Small intestine (tissue), 7 donors: ENCODE data around the gene SSBP4. TPM values are rescaled to one million over a fixed set of nuclear protein-coding genes. Genes with fewer than 3 reads are reported as not detected.

Experiments
- DNase-seq, 2 donors: peaks; one replicate each; pipeline versions ENCODE4 v3.0.0 to v3.0.0-alpha.2; 2013
- FAIRE-seq: peaks from 2 replicates; lab custom pipeline; 2012; peaks lifted over from hg19 to GRCh38; lab: Jason Lieb, UNC
- H3K27ac ChIP-seq, 3 donors: one replicate each; pipeline ENCODE4 v1.5.1; 2013; ENCODE audit warnings: low read length in 2 of 3, mild to moderate bottlenecking in 2 of 3, control low read depth in 1 of 3, inconsistent platforms in 1 of 3, low read depth in 1 of 3, moderate library complexity in 1 of 3
- H3K27me3 ChIP-seq, 3 donors: one replicate each; pipeline ENCODE4 v1.6.1; 2013; ENCODE audit warnings: low read length in 3 of 3, inconsistent platforms in 1 of 3; ENCODE audit not compliant: control insufficient read depth in 3 of 3, insufficient read depth in 3 of 3
- H3K36me3 ChIP-seq, 3 donors: one replicate each; pipeline ENCODE4 v1.6.1; 2013; ENCODE audit warnings: low read length in 3 of 3, inconsistent platforms in 1 of 3, low read depth in 1 of 3, mild to moderate bottlenecking in 1 of 3, moderate library complexity in 1 of 3; ENCODE audit not compliant: control insufficient read depth in 3 of 3, insufficient read depth in 2 of 3
- H3K4me1 ChIP-seq, 3 donors: one replicate each; pipeline ENCODE4 v1.6.1; 2013; ENCODE audit warnings: low read length in 2 of 3, inconsistent platforms in 1 of 3, low read depth in 1 of 3, mild to moderate bottlenecking in 1 of 3, moderate library complexity in 1 of 3; ENCODE audit not compliant: control insufficient read depth in 3 of 3, insufficient read depth in 2 of 3
- H3K4me3 ChIP-seq, 3 donors: one replicate each; pipeline ENCODE4 v1.5.1; 2013; ENCODE audit warnings: low read length in 3 of 3, control low read depth in 1 of 3, inconsistent platforms in 1 of 3, low read depth in 1 of 3, mild to moderate bottlenecking in 1 of 3, moderate library complexity in 1 of 3
- H3K9me3 ChIP-seq, 2 donors: one replicate each; pipeline ENCODE4 v1.6.1; 2013; ENCODE audit warnings: low read depth in 1 of 2, low read length in 1 of 2; ENCODE audit not compliant: control insufficient read depth in 2 of 2, insufficient read depth in 1 of 2
- WGBS, 3 donors: extraction: QIAGEN DNeasy Blood & Tissue Kit; methylation state at CpG; one replicate each; pipeline ENCODE4 v1.1.7; 2013; 5-methylcytosine and 5-hydroxymethylcytosine counted together
- polyA plus RNA-seq, 4 donors: library from polyadenylated mRNA; stranded (reverse) in 3 of 4; unstranded in 1 of 4; fragments of 200-250 nt in 3 of 4; fragments of 120-200 nt in 1 of 4; gene quantifications; one replicate each; pipeline versions ENCODE4 v1.2.1 to v1.2.3, GENCODE V29; 2013
- donor health status: healthy with polysubstance abuse.
- donor health status: control.
- donor health status: control.
- donor health status: Bipolar disorder and iron deficiency.
- donor health status: healthy.

Gene SSBP4
- polyA plus RNA-seq, 4 donors, result 15.9 to 117 (median 44.2) TPM

DNA sequence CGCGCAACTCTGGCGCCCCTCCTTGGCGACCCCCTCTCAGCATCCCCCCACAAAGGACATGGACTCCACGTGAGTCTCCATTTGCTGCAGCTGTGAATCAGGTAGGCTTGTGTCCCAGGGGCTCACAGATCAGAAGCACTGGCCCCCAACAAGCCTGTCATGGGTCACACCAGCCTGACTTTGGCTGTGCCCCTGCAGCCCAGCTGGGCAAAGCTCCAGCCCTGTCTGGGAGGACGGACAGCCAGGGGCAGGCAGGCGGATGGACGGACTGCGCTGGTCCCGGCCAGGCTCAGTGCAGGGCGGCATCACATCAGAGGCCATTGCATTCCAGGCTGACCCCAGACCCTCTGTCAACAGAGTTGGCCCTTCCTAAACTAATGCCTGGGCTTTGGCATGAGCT is 47.2 kb downstream of the SSBP4 start:
- WGBS, 3 donors, result 91 to 96% (median 94%) methylated on average over 11 of the region's 11 CpGs
- Histone ChIP-seq H3K27ac (no peak overlapping the region), H3K4me3 (no peak overlapping the region), H3K4me1 (peaks cover 0 to 39% (median 0%) of the 10 kb centered on the region in 3 donors), H3K9me3 (no peaks in the 10 kb centered on the region), H3K36me3 (peaks cover 3 to 65% (median 8%) of the 10 kb centered on the region in 3 donors), H3K27me3 (no peaks in the 10 kb centered on the region)
- DNase-seq, result no peak
- no peak for FAIRE-seq

DNA sequence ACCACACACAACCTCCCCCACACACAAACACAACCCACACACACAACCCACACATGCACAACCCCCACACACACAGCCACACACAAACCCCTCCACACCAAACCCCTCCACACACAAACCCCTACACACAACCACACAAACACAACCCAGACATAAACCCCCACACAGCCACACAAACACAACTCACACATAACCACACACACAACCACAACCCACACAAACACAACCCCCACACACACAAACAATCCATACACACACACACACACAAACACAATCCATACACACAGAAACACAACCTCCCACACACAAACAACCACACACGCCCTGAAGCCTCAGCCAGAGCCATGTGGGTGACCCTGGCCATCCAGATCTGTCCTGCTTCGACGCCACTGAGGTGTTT is 48.8 kb downstream of the SSBP4 start:
- FAIRE-seq (no peak), DNase-seq (no peak)
- Histone ChIP-seq H3K9me3 (no peaks in the 10 kb centered on the region), H3K27me3 (no peaks in the 10 kb centered on the region), H3K4me3 (no peak overlapping the region), H3K36me3 (peaks cover 3 to 57% (median 6%) of the 10 kb centered on the region in 3 donors), H3K4me1 (peaks cover 0 to 39% (median 0%) of the 10 kb centered on the region in 3 donors), H3K27ac (no peak overlapping the region)
- 76 to 88% (median 88%) methylated on average over 3 of the region's 3 CpGs for WGBS, 3 donors

- Histone ChIP-seq H3K4me3 (no peak overlapping the region), H3K27ac (peak overlapping the region in 1 of 3 donors; percentile 14), H3K27me3 (no peaks in the 10 kb centered on the region), H3K4me1 (peaks cover 0 to 39% (median 0%) of the 10 kb centered on the region in 3 donors), H3K36me3 (peaks cover 3 to 56% (median 6%) of the 10 kb centered on the region in 3 donors), H3K9me3 (no peaks in the 10 kb centered on the region)
- FAIRE-seq (no peak), DNase-seq (no peak)
- 62 to 82% (median 79%) methylated on average over 3 of the region's 3 CpGs for WGBS, 3 donors
These were observed 49.3 kb downstream of the SSBP4 start for GRCh38 chr19:18468517-18468916.

DNA sequence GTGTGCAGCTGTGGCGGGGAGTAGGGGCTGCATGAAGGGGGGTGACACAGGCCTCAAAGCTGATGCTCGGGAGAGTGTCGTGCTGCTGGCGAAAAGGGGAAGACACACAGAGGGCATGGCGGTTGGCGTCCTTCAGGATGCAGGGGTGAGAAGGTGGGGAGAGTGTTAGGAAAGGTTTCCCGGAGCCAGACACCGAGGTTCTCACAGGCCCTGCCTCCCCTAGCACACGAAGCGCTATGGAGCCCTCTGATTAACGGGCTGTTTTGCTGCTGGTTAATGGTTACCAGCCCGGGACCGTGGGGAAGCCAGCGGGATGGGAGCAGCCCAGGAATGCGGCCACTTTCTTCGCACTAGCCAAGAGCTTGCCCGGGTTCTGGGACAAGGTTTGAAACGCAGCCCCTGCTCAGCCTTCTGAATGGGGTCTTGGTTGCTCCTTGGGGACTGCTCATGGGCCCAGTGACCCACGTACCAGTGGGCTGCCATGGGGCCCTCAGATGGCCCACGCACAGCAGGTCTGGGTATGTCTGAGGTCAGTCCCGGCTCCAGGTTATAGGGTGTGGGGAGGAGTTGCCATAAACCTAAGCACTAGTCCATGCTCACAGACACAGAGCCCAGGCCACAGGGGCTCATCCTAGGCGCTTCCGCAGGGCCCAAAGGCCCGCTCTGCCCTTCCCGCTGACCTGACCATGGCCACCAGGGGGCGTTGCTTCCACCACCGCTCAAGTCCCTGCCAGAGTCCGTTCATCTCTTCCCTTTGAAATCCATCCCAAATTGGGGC is 50.1 kb downstream of the SSBP4 start:
- peaks cover 0 to 35% (median 0%) of the 10 kb centered on the region in 3 donors for H3K4me1 ChIP-seq
- H3K27ac ChIP-seq, result no peak overlapping the region
- no peak overlapping the region for H3K4me3 ChIP-seq
- peak; percentile 52 to 83 for DNase-seq
- no peak for FAIRE-seq
- peaks cover 3 to 53% (median 6%) of the 10 kb centered on the region in 3 donors for H3K36me3 ChIP-seq
- no peaks in the 10 kb centered on the region for H3K27me3 ChIP-seq
- 68 to 75% (median 70%) methylated on average over 27 to 28 of the region's 28 CpGs for WGBS, 3 donors
- no peaks in the 10 kb centered on the region for H3K9me3 ChIP-seq

DNA sequence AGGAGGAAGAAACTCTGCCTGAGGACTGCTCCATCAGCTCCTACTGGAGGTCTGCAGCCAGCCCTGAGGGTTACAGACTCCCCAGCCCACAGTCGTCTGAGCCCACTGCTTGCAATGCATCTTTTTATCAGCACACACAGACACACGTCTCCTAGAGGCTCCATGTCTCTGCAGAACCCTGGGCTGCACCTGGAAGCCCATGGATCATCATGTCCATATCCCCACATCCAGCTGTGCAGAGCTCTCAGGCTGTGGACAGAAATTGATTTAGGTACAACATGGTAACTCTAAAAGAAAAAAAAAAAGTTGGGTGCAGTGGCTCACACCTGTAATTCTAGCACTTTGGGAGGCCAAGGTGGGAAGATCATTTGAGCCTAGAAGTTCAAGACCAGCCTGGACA is 51.6 kb downstream of the SSBP4 start:
- Histone ChIP-seq H3K27me3 (no peaks in the 10 kb centered on the region), H3K9me3 (no peaks in the 10 kb centered on the region), H3K4me3 (no peak overlapping the region), H3K4me1 (peaks cover 0 to 25% (median 2%) of the 10 kb centered on the region in 3 donors), H3K36me3 (peaks cover 0 to 43% (median 0%) of the 10 kb centered on the region in 3 donors), H3K27ac (peak overlapping the region in 1 of 3 donors; percentile 11)
- DNase-seq (no peak), FAIRE-seq (no peak)
- WGBS, 3 donors, result 52 to 64% (median 60%) methylated on average over 2 of the region's 2 CpGs

DNA sequence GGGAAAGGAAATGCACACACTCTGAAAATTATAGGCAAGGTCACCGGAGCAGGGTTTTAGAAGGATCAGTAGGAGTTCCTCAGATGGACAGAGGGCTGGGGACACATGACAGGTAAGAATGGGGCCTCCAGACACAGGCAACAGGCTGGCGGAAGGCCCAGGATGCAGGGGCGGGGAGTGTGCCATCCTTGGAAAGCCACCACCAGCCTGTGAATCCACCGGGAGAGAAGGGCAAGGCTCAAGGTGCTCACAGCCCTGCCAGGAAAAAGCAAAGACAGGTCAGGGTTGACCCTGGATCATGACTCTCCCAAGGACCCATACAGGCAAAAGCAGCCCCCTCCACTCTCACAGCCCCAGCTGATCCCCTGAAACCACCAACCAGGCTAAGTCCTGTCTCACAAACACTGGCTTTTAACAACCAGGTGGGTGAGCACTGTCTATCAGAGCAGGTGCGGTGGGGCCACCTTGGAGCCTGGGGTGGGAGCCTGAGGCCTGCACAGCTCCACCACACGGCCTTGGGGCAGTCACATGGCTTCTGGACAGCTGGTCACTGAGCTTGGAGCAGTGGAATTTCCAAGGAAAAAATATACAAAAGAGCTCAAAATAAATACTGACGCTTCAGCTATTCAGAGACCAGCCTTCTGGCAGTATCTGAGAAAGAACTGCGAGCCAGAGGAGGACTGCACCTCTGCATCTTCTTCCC is 54.0 kb downstream of the SSBP4 start:
- Histone ChIP-seq H3K27ac (peak overlapping the region in 1 of 3 donors; percentile 76), H3K4me1 (peaks cover 0 to 27% (median 2%) of the 10 kb centered on the region in 3 donors), H3K36me3 (peaks cover 0 to 51% (median 0%) of the 10 kb centered on the region in 3 donors), H3K27me3 (no peaks in the 10 kb centered on the region), H3K9me3 (no peaks in the 10 kb centered on the region), H3K4me3 (no peak overlapping the region)
- 69 to 78% (median 69%) methylated on average over 8 of the region's 8 CpGs for WGBS, 3 donors
- DNase-seq, result no peak
- no peak for FAIRE-seq

DNA sequence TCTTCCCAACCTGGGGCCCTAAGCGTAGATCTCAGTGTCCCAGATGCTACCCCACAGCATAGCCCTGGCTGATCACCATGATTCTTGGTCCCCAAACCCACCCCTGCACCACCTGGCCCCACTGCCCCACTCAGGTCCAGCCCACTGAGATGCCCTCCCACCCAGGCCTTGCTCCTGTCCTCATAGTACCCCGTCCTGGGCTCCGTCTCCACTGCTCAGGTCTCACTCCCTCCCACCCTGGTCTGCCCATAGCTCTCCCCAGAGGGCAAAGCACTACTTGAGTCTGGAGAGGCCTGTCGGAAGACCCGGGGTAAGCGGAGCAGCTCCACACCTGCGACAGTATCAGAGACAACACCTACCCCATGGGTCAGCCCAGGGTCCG is 54.5 kb downstream of the SSBP4 start:
- FAIRE-seq, result no peak
- 91 to 97% (median 92%) methylated on average over 8 of the region's 8 CpGs for WGBS, 3 donors
- H3K27ac ChIP-seq, result peak overlapping the region in 1 of 3 donors; percentile 76
- H3K27me3 ChIP-seq, result no peaks in the 10 kb centered on the region
- H3K9me3 ChIP-seq, result no peaks in the 10 kb centered on the region
- no peak overlapping the region for H3K4me3 ChIP-seq
- H3K36me3 ChIP-seq, result peaks cover 0 to 51% (median 0%) of the 10 kb centered on the region in 3 donors
- peaks cover 0 to 27% (median 2%) of the 10 kb centered on the region in 3 donors for H3K4me1 ChIP-seq
- DNase-seq, result no peak

GRCh38 chr19:18474366-18474887 is 55.2 kb downstream of the SSBP4 start:
- Histone ChIP-seq H3K27ac (peak overlapping the region in 2 of 3 donors; percentile 38 to 76), H3K4me1 (peaks cover 0 to 26% (median 2%) of the 10 kb centered on the region in 3 donors)
- 82 to 89% (median 86%) methylated on average over 13 of the region's 13 CpGs for WGBS, 3 donors

More at GRCh38 chr19:18474366-18474887, 55.2 kb downstream of the SSBP4 start:
- no peak for DNase-seq
- Histone ChIP-seq H3K9me3 (no peaks in the 10 kb centered on the region), H3K27me3 (no peaks in the 10 kb centered on the region), H3K4me3 (no peak overlapping the region), H3K36me3 (peaks cover 0 to 52% (median 0%) of the 10 kb centered on the region in 3 donors)
- FAIRE-seq, result no peak
